Measurements from ENCODE around the gene LMF2.

The LMF2 gene

GRCh38 chr22:50525858-50526107, 18.3 kb upstream of the LMF2 start:
- H3K27ac Mint-ChIP-seq = peak overlapping the region in 2 of 3 experiments; percentile 65 to 81
- peak in 1 of 3 experiments; percentile 59 for TF ChIP-seq CTCF (IDR thresholded peaks at IDR 0.05; ENCODE audit: unreplicated experiment in 3 of 3)
- H3K4me3 Mint-ChIP-seq = peak overlapping the region; percentile 85 to 89 (median 86)
- H3K36me3 Mint-ChIP-seq (ENCODE audit: low read depth) = peaks cover 9% of the 10 kb centered on the region
- H3K9me3 Mint-ChIP-seq = no peaks in the 10 kb centered on the region
- H3K4me1 Mint-ChIP-seq = peaks cover 6% of the 10 kb centered on the region
- peaks cover 30% of the 10 kb centered on the region for H3K27me3 Mint-ChIP-seq (ENCODE audit: low read depth)

- Mint-ChIP-seq H3K27me3 (ENCODE audit: low read depth) (peaks cover 25% of the 10 kb centered on the region), H3K27ac (peak within 1 kb of the TSS; percentile 61 to 86 (median 85)), H3K9me3 (no peaks in the 10 kb centered on the region), H3K36me3 (ENCODE audit: low read depth) (peaks cover 9% of the 10 kb centered on the region), H3K4me3 (peak within 1 kb of the TSS; percentile 89 to 93 (median 91)), H3K4me1 (peaks cover 6% of the 10 kb centered on the region)
- TF ChIP-seq CTCF (IDR thresholded peaks at IDR 0.05; ENCODE audit: unreplicated experiment in 3 of 3) = peak in 2 of 3 experiments; percentile 33 to 57
Measured at GRCh38 chr22:50525104-50525857, 17.8 kb upstream of the LMF2 start, which contains the start of gene SCO2. SCO2 (minus strand) TSS chr22:50525598; CDS start chr22:50524411, 1,187 bp downstream.

GRCh38 chr22:50524676-50525103, 17.2 kb upstream of the LMF2 start:
- H3K27ac Mint-ChIP-seq = peak overlapping the region; percentile 61 to 86 (median 85)
- H3K36me3 Mint-ChIP-seq (ENCODE audit: low read depth) = peaks cover 13% of the 10 kb centered on the region
- peaks cover 6% of the 10 kb centered on the region for H3K4me1 Mint-ChIP-seq
- H3K4me3 Mint-ChIP-seq = peak overlapping the region; percentile 89 to 93 (median 91)
- no peak for TF ChIP-seq CTCF (IDR thresholded peaks at IDR 0.05; ENCODE audit: unreplicated experiment in 3 of 3)
- peaks cover 23% of the 10 kb centered on the region for H3K27me3 Mint-ChIP-seq (ENCODE audit: low read depth)
- H3K9me3 Mint-ChIP-seq = no peaks in the 10 kb centered on the region

GRCh38 chr22:50523806-50524675, 16.5 kb upstream of the LMF2 start:
- H3K27ac Mint-ChIP-seq = peak overlapping the region; percentile 61 to 86 (median 85)
- H3K36me3 Mint-ChIP-seq (ENCODE audit: low read depth) = peaks cover 16% of the 10 kb centered on the region
- peaks cover 18% of the 10 kb centered on the region for H3K27me3 Mint-ChIP-seq (ENCODE audit: low read depth)
- peaks cover 6% of the 10 kb centered on the region for H3K4me1 Mint-ChIP-seq
- TF ChIP-seq CTCF (IDR thresholded peaks at IDR 0.05; ENCODE audit: unreplicated experiment in 3 of 3) = no peak
- no peaks in the 10 kb centered on the region for H3K9me3 Mint-ChIP-seq
- H3K4me3 Mint-ChIP-seq = peak overlapping the region; percentile 89 to 93 (median 91)

- Mint-ChIP-seq H3K4me3 (peak overlapping the region; percentile 23 to 71 (median 58)), H3K36me3 (ENCODE audit: low read depth) (peaks cover 16% of the 10 kb centered on the region), H3K27me3 (ENCODE audit: low read depth) (peaks cover 12% of the 10 kb centered on the region), H3K4me1 (peaks cover 6% of the 10 kb centered on the region), H3K27ac (no peak overlapping the region), H3K9me3 (no peaks in the 10 kb centered on the region)
- no peak for TF ChIP-seq CTCF (IDR thresholded peaks at IDR 0.05; ENCODE audit: unreplicated experiment in 3 of 3)
Measured at GRCh38 chr22:50523458-50523805, 15.9 kb upstream of the LMF2 start.

Data from nephron (organoid).